K562 (cell line): ENCODE measurements around the gene ZNF782. TPM values are rescaled to one million over a fixed set of nuclear protein-coding genes. Genes with fewer than 3 reads are reported as not detected.

ENCODE experiments used
- ATAC-seq: fragments of 200-7000 bp; cut with Tn5 transposase; 3 replicates; pipeline ENCODE4 v1.9.1; 2020; ENCODE audit warnings: moderate library complexity
- BruUV-seq: library from RNA; stranded (reverse); fragments of 400-500 nt; replicated peaks from 2 replicates; lab custom pipeline; 2021; lab: Mats Ljungman, UMichigan
- CTCF ChIA-PET: fragments of 300-600 bp; formaldehyde crosslinking; extraction: SDS; loops from one replicate; lab custom pipeline; 2021; ENCODE audit warnings: low intra/inter-chr PET ratio; lab: Yijun Ruan, JAX
- POLR2A ChIA-PET: fragments of 300-600, 350-650 bp; sonication (Branson Sonifier 250); formaldehyde crosslinking; extraction: SDS; loops from one replicate; lab custom pipeline; 2021; ENCODE audit warnings: antibody characterized with exemption, inconsistent platforms; lab: Yijun Ruan, JAX
- DNase-seq, 4 experiments: peaks; one replicate each; pipeline versions ENCODE4 v3.0.0 to v3.0.0-alpha.2; 2011 to 2018; ENCODE audit warnings: low spot score in 3 of 4, mixed read lengths in 3 of 4; ENCODE audit errors: extremely low read depth in 1 of 4
- FAIRE-seq: peaks from 2 replicates; lab custom pipeline; 2011; peaks lifted over from hg19 to GRCh38; lab: Jason Lieb, UNC
- H2AFZ ChIP-seq: 2 replicates; pipeline ENCODE4 v1.6.0; 2011; ENCODE audit warnings: low read depth, low read length, control low read depth, inconsistent platforms
- H3K27ac ChIP-seq: fragments of 200-600 bp; 3 replicates; pipeline ENCODE4 v1.8.0; 2011; ENCODE audit warnings: low read depth, mild to moderate bottlenecking, control low read depth, inconsistent platforms, low read length, moderate library complexity, mixed read lengths; ENCODE audit errors: extremely low read depth
- H3K27me3 ChIP-seq, 2 experiments: fragments of 300-600 bp in 1 of 2; 2 replicates in 1 of 2; 3 replicates in 1 of 2; pipeline versions ENCODE4 v1.6.0 to v1.8.0; 2011; ENCODE audit warnings: inconsistent platforms in 2 of 2, low read length in 2 of 2, mild to moderate bottlenecking in 1 of 2, mixed read lengths in 1 of 2, moderate library complexity in 1 of 2; ENCODE audit not compliant: control insufficient read depth in 2 of 2, insufficient read depth in 2 of 2
- H3K36me3 ChIP-seq: fragments of 300-600 bp; 3 replicates; pipeline ENCODE4 v1.8.0; 2011; ENCODE audit warnings: mild to moderate bottlenecking, low read length, inconsistent platforms; ENCODE audit not compliant: control insufficient read depth, insufficient read depth
- H3K4me1 ChIP-seq, 2 experiments: fragments of 200-600 bp in 1 of 2; replicated peaks in 1 of 2; 2 replicates in 1 of 2; 3 replicates in 1 of 2; pipeline versions ENCODE4 v1.5.1 to v1.8.0; 2011; ENCODE audit warnings: inconsistent platforms in 2 of 2, low read length in 2 of 2, mild to moderate bottlenecking in 1 of 2, mixed read lengths in 1 of 2, moderate library complexity in 1 of 2; ENCODE audit not compliant: control insufficient read depth in 2 of 2, insufficient read depth in 2 of 2
- H3K4me2 ChIP-seq: 2 replicates; pipeline ENCODE4 v1.6.1; 2011; ENCODE audit warnings: low read length, control low read depth, inconsistent platforms, mixed read lengths; ENCODE audit not compliant: insufficient read depth
- H3K4me3 ChIP-seq: fragments of 200-600 bp; sonication (generic), shearing (Covaris generic); 2 replicates; pipeline ENCODE4 v1.5.1; 2016; ENCODE audit warnings: control low read depth, inconsistent platforms
- H3K79me2 ChIP-seq: fragments of 200-600 bp; 3 replicates; pipeline ENCODE4 v1.8.0; 2011; ENCODE audit warnings: low read length, inconsistent platforms; ENCODE audit not compliant: control insufficient read depth, insufficient read depth
- H3K9ac ChIP-seq, 2 experiments: 2 replicates each; pipeline versions ENCODE4 v1.6.0 to v1.6.1; 2011; ENCODE audit warnings: low read depth in 2 of 2, low read length in 2 of 2, control low read depth in 1 of 2, inconsistent platforms in 1 of 2, mild to moderate bottlenecking in 1 of 2, mixed read lengths in 1 of 2; ENCODE audit not compliant: insufficient read depth in 1 of 2
- H3K9me1 ChIP-seq: one replicate; pipeline ENCODE4 v1.6.0; 2011; ENCODE audit warnings: inconsistent platforms, mild to moderate bottlenecking, low read length, moderate library complexity; ENCODE audit not compliant: control insufficient read depth, insufficient read depth
- H3K9me3 ChIP-seq: replicated peaks from 2 replicates; pipeline ENCODE4 v1.5.1; 2011; ENCODE audit warnings: low read depth, low read length, inconsistent platforms; ENCODE audit not compliant: control insufficient read depth, insufficient read depth
- H4K20me1 ChIP-seq: replicated peaks from 2 replicates; pipeline ENCODE4 v1.6.1; 2011; ENCODE audit warnings: low read length, inconsistent platforms, mixed read lengths; ENCODE audit not compliant: control insufficient read depth, insufficient read depth
- CHD2 ChIP-seq: IDR thresholded peaks from 2 replicates; pipeline ENCODE4 v1.6.1; 2011; ENCODE audit warnings: low read depth, low read length
- MIER1 ChIP-seq: fragments of 450-650 bp; IDR thresholded peaks from 2 replicates; pipeline ENCODE4 v1.6.1; 2016; ENCODE audit warnings: antibody characterized with exemption, mild to moderate bottlenecking, low read depth
- RBM22 ChIP-seq: fragments of 200-400 bp; formaldehyde crosslinking; IDR thresholded peaks from 2 replicates; pipeline ENCODE4 v1.6.1; 2018; ENCODE audit warnings: low read length, low read depth; ENCODE audit not compliant: poor library complexity, severe bottlenecking
- SP1 ChIP-seq: sonication (generic); formaldehyde crosslinking; IDR thresholded peaks from 2 replicates; pipeline ENCODE4 v1.8.1; 2022; ENCODE audit warnings: mild to moderate bottlenecking, missing genetic modification reagents
- ZNF347 ChIP-seq: fragments of 450-650 bp; formaldehyde crosslinking; IDR thresholded peaks from 2 replicates; pipeline ENCODE4 v1.4.0; 2020; ENCODE audit warnings: low read depth, mild to moderate bottlenecking, moderate library complexity
- ZNF830 ChIP-seq: fragments of 250-450 bp; sonication (Bioruptor Pico); IDR thresholded peaks from 2 replicates; pipeline ENCODE4 v1.5.0; 2021; ENCODE audit warnings: mild to moderate bottlenecking
- WGBS: fragments of 100-300 bp; shearing (Covaris generic); methylation state at CpG from one replicate; pipeline ENCODE4 v1.1.6; 2016; ENCODE audit warnings: low coverage, mixed read lengths; ENCODE audit not compliant: insufficient coverage; ENCODE audit errors: missing lambda C conversion rate; 5-methylcytosine and 5-hydroxymethylcytosine counted together
- in situ Hi-C: fragments of 300-500 bp; cut with MboI; formaldehyde crosslinking; loops from 4 replicates; pipeline ENCODE4 v1.15.0; 2018; ENCODE audit warnings: inconsistent platforms, mixed read lengths
- intact Hi-C: fragments of 100-400 bp; cut with micrococcal nuclease; formaldehyde crosslinking; loops from 2 replicates; pipeline ENCODE4 v1.14.2; 2022
- polyA plus RNA-seq, 8 experiments: library from polyadenylated mRNA; depleted of rRNA in 4 of 8; stranded (reverse) in 5 of 8; unstranded in 3 of 8; fragments of >200 nt; fragmentation: Nextera tagmentation in 2 of 8; fragmentation: Illumina TruSeq in 1 of 8; extraction: Ambion mirVana in 2 of 8; extraction: Trizol in 1 of 8; gene quantifications; 2 replicates each; pipeline versions ENCODE4 v1.2.1 to v1.2.3, GENCODE V29; 2011 to 2014; ENCODE audit warnings: inconsistent platforms in 1 of 8, missing spikeins in 1 of 8
- total RNA-seq, 7 experiments: library from RNA; depleted of rRNA in 6 of 7; stranded (reverse); fragments of >200 nt in 6 of 7; fragmentation: Illumina TruSeq in 2 of 7; extraction: Trizol in 2 of 7; gene quantifications; 2 replicates each; pipeline versions ENCODE4 v1.2.1 to v1.2.3, GENCODE V29; 2011 to 2021; ENCODE audit warnings: low replicate concordance in 1 of 7
- TF ChIP-seq, protein P1 (sequence below): sonication (generic); formaldehyde crosslinking; IDR thresholded peaks from 2 replicates; pipeline ENCODE4 v1.8.1; 2023; ENCODE audit warnings: mild to moderate bottlenecking, missing genetic modification reagents
- TF ChIP-seq, protein P2 (sequence below): sonication (generic); formaldehyde crosslinking; IDR thresholded peaks from 2 replicates; pipeline ENCODE4 v1.8.1; 2023; ENCODE audit warnings: mild to moderate bottlenecking, missing genetic modification reagents
- TF ChIP-seq, protein P3 (sequence below): fragments of 450-650 bp; formaldehyde crosslinking; IDR thresholded peaks from 2 replicates; pipeline ENCODE4 v1.4.0; 2020; ENCODE audit warnings: mild to moderate bottlenecking, moderate library complexity

The ZNF782 gene
- total and polyA plus RNA-seq, 9 of the 15 experiments (the other 6 are each of a cell fraction or from before 2014, with no cell fraction given) = 0.38 to 8.8 (median 4.5) TPM

GRCh38 chr9:96883922-96884321 is 29.6 kb upstream of the ZNF782 start (continued):
- TF ChIP-seq, protein P1, sequence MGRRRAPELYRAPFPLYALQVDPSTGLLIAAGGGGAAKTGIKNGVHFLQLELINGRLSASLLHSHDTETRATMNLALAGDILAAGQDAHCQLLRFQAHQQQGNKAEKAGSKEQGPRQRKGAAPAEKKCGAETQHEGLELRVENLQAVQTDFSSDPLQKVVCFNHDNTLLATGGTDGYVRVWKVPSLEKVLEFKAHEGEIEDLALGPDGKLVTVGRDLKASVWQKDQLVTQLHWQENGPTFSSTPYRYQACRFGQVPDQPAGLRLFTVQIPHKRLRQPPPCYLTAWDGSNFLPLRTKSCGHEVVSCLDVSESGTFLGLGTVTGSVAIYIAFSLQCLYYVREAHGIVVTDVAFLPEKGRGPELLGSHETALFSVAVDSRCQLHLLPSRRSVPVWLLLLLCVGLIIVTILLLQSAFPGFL (CRISPR knock-in tag) = no peak
- no peak for TF ChIP-seq ZNF347

DNA sequence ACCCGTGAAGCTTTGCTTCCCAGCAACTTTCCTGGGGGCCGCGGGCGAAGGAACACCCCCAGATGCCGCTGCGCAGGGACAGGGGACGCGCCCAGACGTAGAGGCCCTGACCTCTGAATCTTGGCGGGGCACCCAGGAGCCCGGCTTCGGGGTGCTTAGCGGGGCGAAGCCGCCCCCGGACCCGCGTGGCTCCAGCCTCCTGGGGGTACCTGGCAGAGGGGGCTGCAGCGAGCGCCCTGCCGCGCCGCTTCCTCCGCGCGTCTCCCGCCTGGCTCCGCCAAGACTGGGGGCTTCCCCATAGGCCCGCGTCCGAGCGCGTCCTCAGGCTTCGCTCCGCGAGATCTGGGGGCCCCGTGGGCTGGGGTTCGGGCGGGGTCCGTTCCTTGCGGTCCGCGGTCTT is 23.0 kb upstream of the ZNF782 start:
- ChIA-PET POLR2A (no interaction called here), CTCF (no interaction called here)
- H3K36me3 ChIP-seq = no peaks in the 10 kb centered on the region
- H3K4me1 ChIP-seq = peaks cover 0 to 4% of the 10 kb centered on the region in 2 experiments; a peak in 1 of 5 replicates
- DNase-seq (no peak), FAIRE-seq (no peak), ATAC-seq (no peak)
- no peaks in the 10 kb centered on the region for H3K9me3 ChIP-seq
- in situ Hi-C loops (loop anchor here (10.0 kb wide), 1 partner anchor 238 kb away; no protein-coding TSS in a partner anchor), intact Hi-C loops (no loop called here)
- no peaks in the 10 kb centered on the region for H3K79me2 ChIP-seq
- WGBS = 96% methylated on average over 26 of the region's 43 CpGs
- H2AFZ ChIP-seq = no peak overlapping the region
- BruUV-seq = no TSS peak
- no peaks in the 10 kb centered on the region for H4K20me1 ChIP-seq
- no peaks in the 10 kb centered on the region for H3K27me3 ChIP-seq
- H3K4me3 ChIP-seq = no peak overlapping the region
- no peak overlapping the region for H3K9ac ChIP-seq
- no peak overlapping the region for H3K4me2 ChIP-seq
- TF ChIP-seq, protein P2, sequence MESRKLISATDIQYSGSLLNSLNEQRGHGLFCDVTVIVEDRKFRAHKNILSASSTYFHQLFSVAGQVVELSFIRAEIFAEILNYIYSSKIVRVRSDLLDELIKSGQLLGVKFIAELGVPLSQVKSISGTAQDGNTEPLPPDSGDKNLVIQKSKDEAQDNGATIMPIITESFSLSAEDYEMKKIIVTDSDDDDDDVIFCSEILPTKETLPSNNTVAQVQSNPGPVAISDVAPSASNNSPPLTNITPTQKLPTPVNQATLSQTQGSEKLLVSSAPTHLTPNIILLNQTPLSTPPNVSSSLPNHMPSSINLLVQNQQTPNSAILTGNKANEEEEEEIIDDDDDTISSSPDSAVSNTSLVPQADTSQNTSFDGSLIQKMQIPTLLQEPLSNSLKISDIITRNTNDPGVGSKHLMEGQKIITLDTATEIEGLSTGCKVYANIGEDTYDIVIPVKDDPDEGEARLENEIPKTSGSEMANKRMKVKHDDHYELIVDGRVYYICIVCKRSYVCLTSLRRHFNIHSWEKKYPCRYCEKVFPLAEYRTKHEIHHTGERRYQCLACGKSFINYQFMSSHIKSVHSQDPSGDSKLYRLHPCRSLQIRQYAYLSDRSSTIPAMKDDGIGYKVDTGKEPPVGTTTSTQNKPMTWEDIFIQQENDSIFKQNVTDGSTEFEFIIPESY = peak; percentile 85
- TF ChIP-seq, protein P3, sequence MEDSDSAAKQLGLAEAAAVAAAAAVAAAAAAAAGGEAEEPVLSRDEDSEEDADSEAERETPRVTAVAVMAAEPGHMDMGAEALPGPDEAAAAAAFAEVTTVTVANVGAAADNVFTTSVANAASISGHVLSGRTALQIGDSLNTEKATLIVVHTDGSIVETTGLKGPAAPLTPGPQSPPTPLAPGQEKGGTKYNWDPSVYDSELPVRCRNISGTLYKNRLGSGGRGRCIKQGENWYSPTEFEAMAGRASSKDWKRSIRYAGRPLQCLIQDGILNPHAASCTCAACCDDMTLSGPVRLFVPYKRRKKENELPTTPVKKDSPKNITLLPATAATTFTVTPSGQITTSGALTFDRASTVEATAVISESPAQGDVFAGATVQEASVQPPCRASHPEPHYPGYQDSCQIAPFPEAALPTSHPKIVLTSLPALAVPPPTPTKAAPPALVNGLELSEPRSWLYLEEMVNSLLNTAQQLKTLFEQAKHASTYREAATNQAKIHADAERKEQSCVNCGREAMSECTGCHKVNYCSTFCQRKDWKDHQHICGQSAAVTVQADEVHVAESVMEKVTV (CRISPR knock-in tag) = no peak
- TF ChIP-seq CHD2 = no peak
- TF ChIP-seq ZNF830 (CRISPR knock-in tag) = no peak
- TF ChIP-seq SP1 (CRISPR knock-in tag) = no peak
- no peak for TF ChIP-seq MIER1
- TF ChIP-seq RBM22 = peak; percentile 51
- no peak overlapping the region for H3K27ac ChIP-seq
- H3K9me1 ChIP-seq = no peaks in the 10 kb centered on the region
